H9 (cell line): ENCODE data around the gene TRMT61B. TPM values are rescaled to one million over a fixed set of nuclear protein-coding genes. Genes with fewer than 3 reads are reported as not detected.

ENCODE experiments used
- DNase-seq: peaks from one replicate; pipeline ENCODE4 v3.0.0-alpha.2; 2017
- H2AFZ ChIP-seq: one replicate; pipeline ENCODE4 v1.6.1; 2013; ENCODE audit warnings: mild to moderate bottlenecking, low read length, control low read depth, moderate library complexity
- H2AK5ac ChIP-seq: 2 replicates; pipeline ENCODE4 v1.6.1; 2013; ENCODE audit warnings: low read length, control low read depth, mixed read lengths; ENCODE audit not compliant: insufficient read length
- H2BK120ac ChIP-seq: one replicate; pipeline ENCODE4 v1.6.1; 2013; ENCODE audit warnings: low read depth, mild to moderate bottlenecking, low read length, control low read depth, inconsistent platforms; ENCODE audit not compliant: poor library complexity, severe bottlenecking
- H2BK12ac ChIP-seq: 2 replicates; pipeline ENCODE4 v1.6.1; 2013; ENCODE audit warnings: low read length, control low read depth, mixed read lengths, low read depth; ENCODE audit not compliant: insufficient read length
- H2BK15ac ChIP-seq: 2 replicates; pipeline ENCODE4 v1.6.1; 2013; ENCODE audit warnings: low read depth, low read length, control low read depth
- H2BK20ac ChIP-seq: one replicate; pipeline ENCODE4 v1.6.1; 2013; ENCODE audit warnings: low read depth, mild to moderate bottlenecking, low read length, control low read depth, inconsistent platforms; ENCODE audit not compliant: poor library complexity, severe bottlenecking
- H2BK5ac ChIP-seq: 2 replicates; pipeline ENCODE4 v1.6.1; 2013; ENCODE audit warnings: low read length, control low read depth, mixed read lengths; ENCODE audit not compliant: insufficient read length
- H3K14ac ChIP-seq: 2 replicates; pipeline ENCODE4 v1.6.1; 2013; ENCODE audit warnings: low read length, control low read depth; ENCODE audit not compliant: insufficient read depth
- H3K18ac ChIP-seq: 2 replicates; pipeline ENCODE4 v1.6.1; 2013; ENCODE audit warnings: low read depth, mild to moderate bottlenecking, mixed read lengths, low read length, control low read depth; ENCODE audit not compliant: insufficient read length
- H3K23ac ChIP-seq: 2 replicates; pipeline ENCODE4 v1.6.1; 2013; ENCODE audit warnings: low read length, control low read depth, mixed read lengths, low read depth; ENCODE audit not compliant: insufficient read length
- H3K23me2 ChIP-seq: 2 replicates; pipeline ENCODE4 v1.6.1; 2013; ENCODE audit warnings: low read depth, mild to moderate bottlenecking, mixed read lengths, low read length, control low read depth; ENCODE audit not compliant: insufficient read length, poor library complexity, severe bottlenecking
- H3K27ac ChIP-seq: 2 replicates; pipeline ENCODE4 v1.5.1; 2013; ENCODE audit warnings: low read length, control low read depth, mixed read lengths, low read depth; ENCODE audit not compliant: insufficient read length
- H3K27me3 ChIP-seq: 2 replicates; pipeline ENCODE4 v1.6.1; 2013; ENCODE audit warnings: low read length, control low read depth, inconsistent platforms; ENCODE audit not compliant: insufficient read depth
- H3K4ac ChIP-seq: 2 replicates; pipeline ENCODE4 v1.6.1; 2013; ENCODE audit warnings: low read depth, mild to moderate bottlenecking, control low read depth, inconsistent platforms, low read length, moderate library complexity
- H3K4me1 ChIP-seq: 2 replicates; pipeline ENCODE4 v1.6.1; 2013; ENCODE audit warnings: low read length, control low read depth, inconsistent platforms; ENCODE audit not compliant: insufficient read depth
- H3K4me2 ChIP-seq: 2 replicates; pipeline ENCODE4 v1.6.1; 2013; ENCODE audit warnings: low read length, control low read depth, mixed read lengths; ENCODE audit not compliant: insufficient read length, insufficient read depth
- H3K56ac ChIP-seq: 2 replicates; pipeline ENCODE4 v1.6.1; 2013; ENCODE audit warnings: low read depth, mild to moderate bottlenecking, mixed read lengths, low read length, control low read depth; ENCODE audit not compliant: insufficient read length
- H3K79me1 ChIP-seq: 2 replicates; pipeline ENCODE4 v1.6.1; 2013; ENCODE audit warnings: low read depth, mild to moderate bottlenecking, moderate library complexity, low read length, control low read depth, inconsistent platforms; ENCODE audit not compliant: insufficient read depth, poor library complexity, severe bottlenecking
- H3K79me2 ChIP-seq: 2 replicates; pipeline ENCODE4 v1.6.1; 2013; ENCODE audit warnings: low read length, control low read depth, inconsistent platforms; ENCODE audit not compliant: insufficient read depth
- H3K9ac ChIP-seq: 2 replicates; pipeline ENCODE4 v1.6.1; 2013; ENCODE audit warnings: low read length, control low read depth, mixed read lengths; ENCODE audit not compliant: insufficient read length; ENCODE audit errors: extremely low read depth
- H3K9me3 ChIP-seq: one replicate; pipeline ENCODE4 v1.6.1; 2013; ENCODE audit warnings: low read depth, low read length, inconsistent platforms; ENCODE audit not compliant: control insufficient read depth
- H3T11ph ChIP-seq: one replicate; pipeline ENCODE4 v1.6.1; 2013; ENCODE audit warnings: mild to moderate bottlenecking, low read length, control low read depth, inconsistent platforms
- H4K20me1 ChIP-seq: one replicate; pipeline ENCODE4 v1.6.1; 2013; ENCODE audit not compliant: control insufficient read depth, insufficient read length, insufficient read depth
- H4K5ac ChIP-seq: 2 replicates; pipeline ENCODE4 v1.6.1; 2013; ENCODE audit warnings: low read depth, mild to moderate bottlenecking, mixed read lengths, low read length, control low read depth; ENCODE audit not compliant: insufficient read length
- H4K8ac ChIP-seq: replicated peaks from 2 replicates; pipeline ENCODE4 v1.6.1; 2013; ENCODE audit warnings: low read length, control low read depth, mixed read lengths, low read depth; ENCODE audit not compliant: insufficient read length
- H4K91ac ChIP-seq: 2 replicates; pipeline ENCODE4 v1.6.1; 2013; ENCODE audit warnings: low read depth, mild to moderate bottlenecking, moderate library complexity, mixed read lengths, low read length, control low read depth; ENCODE audit not compliant: insufficient read length
- H3K27ac Mint-ChIP-seq, 3 experiments: 2 replicates in 2 of 3; 3 replicates in 1 of 3; pipeline ENCODE4 v1.8.0; 2020 to 2021; ENCODE audit warnings: mixed read lengths in 3 of 3, mild to moderate bottlenecking in 1 of 3, moderate library complexity in 1 of 3
- H3K27me3 Mint-ChIP-seq: 2 replicates; pipeline ENCODE4 v1.8.0; 2021; ENCODE audit warnings: low read depth, mild to moderate bottlenecking, moderate library complexity, mixed read lengths
- H3K36me3 Mint-ChIP-seq, 3 experiments: 2 replicates in 2 of 3; 3 replicates in 1 of 3; pipeline ENCODE4 v1.8.0; 2020 to 2021; ENCODE audit warnings: low read depth in 3 of 3, mixed read lengths in 3 of 3; ENCODE audit not compliant: insufficient read depth in 1 of 3
- H3K4me1 Mint-ChIP-seq, 2 experiments: 2 replicates each; pipeline ENCODE4 v1.8.0; 2020; ENCODE audit warnings: mixed read lengths in 2 of 2
- H3K4me3 Mint-ChIP-seq, 2 experiments: 2 replicates in 1 of 2; 3 replicates in 1 of 2; pipeline ENCODE4 v1.8.0; 2020 to 2021; ENCODE audit warnings: mild to moderate bottlenecking in 2 of 2, mixed read lengths in 2 of 2, moderate library complexity in 1 of 2
- H3K9me3 Mint-ChIP-seq, 2 experiments: 2 replicates in 1 of 2; 3 replicates in 1 of 2; pipeline ENCODE4 v1.8.0; 2020; ENCODE audit warnings: mild to moderate bottlenecking in 2 of 2, mixed read lengths in 2 of 2, moderate library complexity in 1 of 2
- CTCF ChIP-seq: fragments of 200-600 bp; sonication (generic); conservative IDR thresholded peaks from 3 replicates; pipeline ENCODE4 v1.8.0; 2021; ENCODE audit warnings: antibody characterized with exemption, mild to moderate bottlenecking
- WGBS: extraction: QIAGEN DNeasy Blood & Tissue Kit; methylation state at CpG from one replicate; pipeline ENCODE4 v1.1.7; 2013; ENCODE audit warnings: missing lambda C conversion rate, low lambda C conversion rate, mixed read lengths; ENCODE audit not compliant: insufficient read length; ENCODE audit errors: extremely low coverage; 5-methylcytosine and 5-hydroxymethylcytosine counted together
- total RNA-seq: library from RNA; stranded (reverse); gene quantifications from 2 replicates; pipeline ENCODE4 v1.2.1, GENCODE V29; 2021

The TRMT61B gene
- total RNA-seq, 1 experiment from 2014 or later = 20.7 TPM

- no CpG with 5 or more reads among the region's 3 CpGs for WGBS
- no peak for TF ChIP-seq CTCF
- Histone ChIP-seq H2BK12ac (no peak overlapping the region), H4K91ac (no peak overlapping the region), H2AK5ac (no peak overlapping the region), H3K18ac (no peak overlapping the region), H3K23ac (no peak overlapping the region), H3K56ac (no peak overlapping the region), H3K9me3 (no peaks in the 10 kb centered on the region), H3K79me2 (no peaks in the 10 kb centered on the region), H3K4ac (no peak overlapping the region), H4K20me1 (no peaks in the 10 kb centered on the region), H2BK120ac (no peak overlapping the region), H3K23me2 (no peaks in the 10 kb centered on the region), H3K14ac (no peak overlapping the region), H4K5ac (no peak overlapping the region), H3K9ac (no peak overlapping the region), H4K8ac (no peak overlapping the region), H2AFZ (no peak overlapping the region), H3K4me2 (no peak overlapping the region), H3T11ph (no peak overlapping the region), H3K79me1 (no peaks in the 10 kb centered on the region), H2BK15ac (no peak overlapping the region), H3K27ac (no peak overlapping the region), H2BK20ac (no peak overlapping the region), H3K4me1 (no peaks in the 10 kb centered on the region), H3K27me3 (no peaks in the 10 kb centered on the region), H2BK5ac (no peak overlapping the region)
- Mint-ChIP-seq H3K36me3 (peaks cover 0 to 2% (median 0%) of the 10 kb centered on the region in 3 experiments; a peak in 2 of 7 replicates), H3K27ac (no peak overlapping the region), H3K4me3 (no peak overlapping the region), H3K27me3 (no peaks in the 10 kb centered on the region), H3K9me3 (no peaks in the 10 kb centered on the region), H3K4me1 (no peaks in the 10 kb centered on the region)
- DNase-seq = no peak
These were observed 28.1 kb downstream of the TRMT61B start for GRCh38 chr2:28842042-28842441.
